ENCODE measurements around the gene CHMP1A.

CHMP1A gene

GRCh38 chr16:89618109-89618998 is 39.2 kb downstream of the CHMP1A start:
- H3K4me3 ChIP-seq (ENCODE audit: low read depth in 1 of 2, low read length in 2 of 2): no peak overlapping the region
- no peaks in the 10 kb centered on the region for H3K36me3 ChIP-seq (ENCODE audit: insufficient read depth, low read length)
- H3K27ac ChIP-seq (ENCODE audit: low read depth, low read length): no peak overlapping the region
- H3K9ac ChIP-seq (ENCODE audit: low read length): no peak overlapping the region
- no peaks in the 10 kb centered on the region for H3K9me3 ChIP-seq (ENCODE audit: low read length)
- H3K4me1 ChIP-seq (ENCODE audit: insufficient read depth, low read length): no peaks in the 10 kb centered on the region
- H3K27me3 ChIP-seq (ENCODE audit: control insufficient read depth in 1 of 2, insufficient read depth in 2 of 2, low read length in 2 of 2): peaks cover 6 to 50% of the 10 kb centered on the region in 2 donors

DNA sequence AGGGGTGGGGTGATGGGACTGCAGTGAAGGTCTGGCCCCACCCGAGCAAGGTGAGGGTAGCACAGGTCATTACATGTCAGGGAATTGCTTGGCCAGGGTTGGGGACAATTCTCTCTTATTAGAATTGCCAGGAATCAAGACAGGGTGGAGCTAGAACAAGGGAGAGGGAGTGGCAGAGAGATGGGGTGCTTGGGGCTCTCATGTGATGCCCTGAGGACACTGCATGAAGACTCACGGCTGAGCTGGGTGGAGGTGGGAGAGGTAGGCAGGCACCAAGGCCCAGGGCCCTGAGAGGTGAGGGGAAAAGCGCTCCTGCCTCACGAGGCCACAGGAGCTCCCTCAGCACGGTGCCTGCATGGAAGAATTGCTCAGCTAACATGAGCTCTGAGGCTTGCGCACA is 40.5 kb downstream of the CHMP1A start:
- H3K9ac ChIP-seq (ENCODE audit: low read length): no peak overlapping the region
- no peaks in the 10 kb centered on the region for H3K4me1 ChIP-seq (ENCODE audit: insufficient read depth, low read length)
- no peaks in the 10 kb centered on the region for H3K36me3 ChIP-seq (ENCODE audit: insufficient read depth, low read length)
- no peak overlapping the region for H3K4me3 ChIP-seq (ENCODE audit: low read depth in 1 of 2, low read length in 2 of 2)
- H3K27ac ChIP-seq (ENCODE audit: low read depth, low read length): no peak overlapping the region
- H3K27me3 ChIP-seq (ENCODE audit: control insufficient read depth in 1 of 2, insufficient read depth in 2 of 2, low read length in 2 of 2): peaks cover 6 to 58% of the 10 kb centered on the region in 2 donors
- no peaks in the 10 kb centered on the region for H3K9me3 ChIP-seq (ENCODE audit: low read length)

GRCh38 chr16:89616623-89617022 is 40.9 kb downstream of the CHMP1A start:
- Histone ChIP-seq H3K9ac (ENCODE audit: low read length) (no peak overlapping the region), H3K9me3 (ENCODE audit: low read length) (no peaks in the 10 kb centered on the region), H3K27me3 (ENCODE audit: control insufficient read depth in 1 of 2, insufficient read depth in 2 of 2, low read length in 2 of 2) (peaks cover 6 to 54% of the 10 kb centered on the region in 2 donors), H3K27ac (ENCODE audit: low read depth, low read length) (no peak overlapping the region), H3K4me3 (ENCODE audit: low read depth in 1 of 2, low read length in 2 of 2) (no peak overlapping the region), H3K36me3 (ENCODE audit: insufficient read depth, low read length) (no peaks in the 10 kb centered on the region), H3K4me1 (ENCODE audit: insufficient read depth, low read length) (no peaks in the 10 kb centered on the region)

- no peak overlapping the region for H3K4me3 ChIP-seq (ENCODE audit: low read depth in 1 of 2, low read length in 2 of 2)
- no peaks in the 10 kb centered on the region for H3K4me1 ChIP-seq (ENCODE audit: insufficient read depth, low read length)
- no peak overlapping the region for H3K27ac ChIP-seq (ENCODE audit: low read depth, low read length)
- H3K36me3 ChIP-seq (ENCODE audit: insufficient read depth, low read length): no peaks in the 10 kb centered on the region
- H3K27me3 ChIP-seq (ENCODE audit: control insufficient read depth in 1 of 2, insufficient read depth in 2 of 2, low read length in 2 of 2): peaks cover 5 to 46% of the 10 kb centered on the region in 2 donors
- H3K9me3 ChIP-seq (ENCODE audit: low read length): no peaks in the 10 kb centered on the region
- no peak overlapping the region for H3K9ac ChIP-seq (ENCODE audit: low read length)
These were observed 41.9 kb downstream of the CHMP1A start for GRCh38 chr16:89615596-89616090.

DNA sequence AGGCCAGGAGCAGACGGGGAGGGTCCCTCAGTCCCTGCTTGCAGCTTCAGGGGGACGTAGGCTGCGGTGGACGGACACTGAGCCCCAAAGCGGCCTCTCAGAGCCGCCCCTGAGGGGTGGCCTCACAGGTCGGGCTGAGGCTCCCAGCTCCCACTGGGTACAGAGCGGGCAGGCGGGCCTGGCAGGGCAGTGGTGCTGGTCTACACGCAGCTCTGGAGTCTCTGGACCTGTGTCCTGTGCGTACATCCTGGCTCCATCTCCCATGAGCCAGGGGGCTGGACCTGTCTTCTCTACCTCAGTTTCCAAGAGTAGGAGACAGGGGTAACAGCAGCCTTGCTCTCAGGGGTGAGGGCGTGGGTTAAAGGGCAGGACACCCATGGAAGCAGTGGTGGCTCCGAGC is 42.3 kb downstream of the CHMP1A start:
- Histone ChIP-seq H3K4me3 (ENCODE audit: low read depth in 1 of 2, low read length in 2 of 2) (no peak overlapping the region), H3K9me3 (ENCODE audit: low read length) (no peaks in the 10 kb centered on the region), H3K4me1 (ENCODE audit: insufficient read depth, low read length) (no peaks in the 10 kb centered on the region), H3K36me3 (ENCODE audit: insufficient read depth, low read length) (no peaks in the 10 kb centered on the region), H3K27ac (ENCODE audit: low read depth, low read length) (no peak overlapping the region), H3K27me3 (ENCODE audit: control insufficient read depth in 1 of 2, insufficient read depth in 2 of 2, low read length in 2 of 2) (peaks cover under 1 to 42% of the 10 kb centered on the region in 2 donors), H3K9ac (ENCODE audit: low read length) (no peak overlapping the region)

DNA sequence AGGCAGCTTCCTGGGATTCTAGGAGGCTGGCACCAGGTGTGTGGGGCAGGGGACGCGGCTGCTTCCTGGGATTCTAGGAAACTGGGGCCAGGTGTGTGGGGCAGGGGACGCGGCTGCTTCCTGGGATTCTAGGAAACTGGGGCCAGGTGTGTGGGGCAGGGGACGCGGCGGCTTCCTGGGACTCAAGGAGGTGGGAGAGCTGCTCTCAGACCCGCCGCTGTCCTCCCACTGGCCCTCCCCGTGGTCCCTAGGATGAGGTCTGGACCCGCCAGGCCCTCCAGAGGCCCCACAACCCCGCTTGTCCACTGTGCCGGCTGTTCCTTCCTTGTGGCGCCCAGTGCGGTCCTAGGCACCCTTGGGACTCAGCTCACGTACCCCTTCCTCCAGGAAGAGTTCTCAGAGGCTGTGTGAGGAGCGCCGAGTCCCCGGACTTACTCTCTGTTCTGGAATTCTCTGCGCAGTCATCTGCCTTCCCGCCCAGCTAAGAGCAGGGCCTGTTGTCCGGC is 43.5 kb downstream of the CHMP1A start:
- Histone ChIP-seq H3K9me3 (ENCODE audit: low read length) (no peaks in the 10 kb centered on the region), H3K9ac (ENCODE audit: low read length) (no peak overlapping the region), H3K36me3 (ENCODE audit: insufficient read depth, low read length) (no peaks in the 10 kb centered on the region), H3K27me3 (ENCODE audit: control insufficient read depth in 1 of 2, insufficient read depth in 2 of 2, low read length in 2 of 2) (peaks cover 0 to 37% of the 10 kb centered on the region in 2 donors), H3K4me1 (ENCODE audit: insufficient read depth, low read length) (no peaks in the 10 kb centered on the region), H3K27ac (ENCODE audit: low read depth, low read length) (no peak overlapping the region), H3K4me3 (ENCODE audit: low read depth in 1 of 2, low read length in 2 of 2) (no peak overlapping the region)

DNA sequence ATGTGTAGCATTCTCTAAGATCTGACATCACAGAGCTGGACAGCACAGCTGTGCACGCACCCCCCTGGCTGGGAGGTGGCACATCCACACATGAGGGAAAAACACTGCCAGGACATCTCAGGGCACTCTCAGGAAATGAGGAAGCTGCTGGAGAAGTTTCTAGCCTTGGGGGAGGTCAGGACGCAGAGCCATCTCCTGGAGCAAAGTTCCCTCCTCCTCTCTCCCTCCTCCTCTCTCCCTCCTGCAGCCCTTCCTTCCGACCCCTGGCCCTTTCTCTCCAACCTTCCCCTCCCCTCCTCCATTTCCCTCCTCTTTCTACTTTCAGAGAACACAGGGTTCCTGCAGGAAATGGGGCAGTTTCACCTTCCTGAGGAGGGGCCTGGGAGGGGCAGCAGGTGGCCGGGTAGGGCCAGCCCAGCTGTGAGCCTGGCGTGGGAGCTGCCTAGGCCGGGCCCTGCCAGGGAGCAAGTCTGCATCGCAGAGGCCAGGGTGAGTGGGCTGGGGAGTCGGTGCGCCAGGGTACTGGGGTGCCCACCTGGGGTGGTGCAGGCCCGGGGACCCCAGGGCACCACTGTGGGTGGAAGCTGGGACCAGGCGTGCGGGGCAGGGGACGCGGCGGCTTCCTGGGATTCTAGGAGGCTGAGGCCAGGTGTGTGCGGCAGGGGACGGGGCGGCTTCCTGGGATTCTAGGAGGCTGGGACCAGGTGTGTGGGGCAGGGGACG is 44.1 kb downstream of the CHMP1A start, which contains the start of gene DPEP1:
Gene DPEP1 (plus strand): TSS at position 412 of the 723 bp plus-strand sequence. CDS start 16,769 bp downstream, outside the sequence.
- Histone ChIP-seq H3K9me3 (ENCODE audit: low read length) (no peaks in the 10 kb centered on the region), H3K4me1 (ENCODE audit: insufficient read depth, low read length) (no peaks in the 10 kb centered on the region), H3K4me3 (ENCODE audit: low read depth in 1 of 2, low read length in 2 of 2) (no peak within 1 kb of the TSS), H3K27ac (ENCODE audit: low read depth, low read length) (no peak within 1 kb of the TSS), H3K27me3 (ENCODE audit: control insufficient read depth in 1 of 2, insufficient read depth in 2 of 2, low read length in 2 of 2) (peaks cover 0 to 37% of the 10 kb centered on the region in 2 donors), H3K9ac (ENCODE audit: low read length) (no peak within 1 kb of the TSS), H3K36me3 (ENCODE audit: insufficient read depth, low read length) (no peaks in the 10 kb centered on the region)

DNA sequence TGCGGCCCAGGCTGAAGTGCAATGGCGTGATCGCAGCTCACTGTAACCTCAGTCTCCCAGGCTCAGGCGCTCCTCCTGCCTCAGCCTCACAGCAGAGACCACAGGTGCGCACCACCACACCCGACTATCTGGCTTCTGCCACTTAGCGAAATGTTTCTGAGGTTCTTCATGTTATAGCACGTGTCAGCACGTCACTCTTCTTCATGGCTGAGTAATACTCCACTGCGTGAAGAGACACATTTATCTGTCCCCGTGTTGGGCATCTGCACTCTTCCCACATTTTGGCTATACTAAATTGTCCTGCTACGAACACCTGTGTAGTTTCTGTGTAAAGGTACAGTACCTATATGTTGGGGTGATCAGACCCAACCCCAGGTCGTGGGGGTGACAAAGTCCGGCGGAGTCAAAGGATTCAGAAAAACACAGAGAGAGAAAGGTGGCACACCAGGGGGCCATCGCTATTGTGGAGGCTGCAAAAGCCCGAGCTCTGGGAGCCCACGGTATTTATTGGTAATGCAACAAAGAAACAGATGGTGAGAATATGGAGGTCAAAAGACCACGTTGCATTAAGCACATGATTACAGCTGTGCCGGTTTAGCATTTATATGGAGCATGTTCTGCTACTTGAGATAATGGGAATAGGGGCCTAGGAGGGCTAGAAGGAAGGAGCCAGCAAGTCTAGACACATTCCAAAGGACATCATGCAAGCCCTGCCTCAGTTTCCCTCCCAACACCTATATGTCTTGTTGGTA is 44.9 kb downstream of the CHMP1A start:
- no peaks in the 10 kb centered on the region for H3K9me3 ChIP-seq (ENCODE audit: low read length)
- peaks cover 0 to 37% of the 10 kb centered on the region in 2 donors for H3K27me3 ChIP-seq (ENCODE audit: control insufficient read depth in 1 of 2, insufficient read depth in 2 of 2, low read length in 2 of 2)
- H3K4me3 ChIP-seq (ENCODE audit: low read depth in 1 of 2, low read length in 2 of 2): no peak overlapping the region
- H3K27ac ChIP-seq (ENCODE audit: low read depth, low read length): no peak overlapping the region
- no peaks in the 10 kb centered on the region for H3K4me1 ChIP-seq (ENCODE audit: insufficient read depth, low read length)
- H3K36me3 ChIP-seq (ENCODE audit: insufficient read depth, low read length): no peaks in the 10 kb centered on the region
- H3K9ac ChIP-seq (ENCODE audit: low read length): no peak overlapping the region

DNA sequence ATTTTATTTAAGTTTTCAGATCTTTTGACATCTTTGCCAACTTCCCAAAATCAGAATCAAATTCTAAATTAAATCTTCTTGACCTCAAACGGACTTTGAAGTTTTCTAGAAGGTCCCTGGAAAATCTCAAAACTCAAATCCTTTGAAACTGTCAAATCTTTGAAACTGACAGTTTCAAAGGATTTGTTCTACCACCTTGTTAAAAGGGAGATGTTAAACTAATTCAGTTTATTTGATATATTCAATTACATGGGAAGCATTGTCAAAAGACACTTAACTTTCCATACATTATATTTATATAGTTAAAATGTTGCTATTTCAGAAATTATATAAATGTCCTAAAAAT is 47.4 kb downstream of the CHMP1A start:
- H3K9ac ChIP-seq (ENCODE audit: low read length): no peak overlapping the region
- no peaks in the 10 kb centered on the region for H3K36me3 ChIP-seq (ENCODE audit: insufficient read depth, low read length)
- H3K27me3 ChIP-seq (ENCODE audit: control insufficient read depth in 1 of 2, insufficient read depth in 2 of 2, low read length in 2 of 2): peaks cover 0 to 28% of the 10 kb centered on the region in 2 donors
- no peaks in the 10 kb centered on the region for H3K4me1 ChIP-seq (ENCODE audit: insufficient read depth, low read length)
- no peak overlapping the region for H3K27ac ChIP-seq (ENCODE audit: low read depth, low read length)
- H3K4me3 ChIP-seq (ENCODE audit: low read depth in 1 of 2, low read length in 2 of 2): no peak overlapping the region
- H3K9me3 ChIP-seq (ENCODE audit: low read length): no peaks in the 10 kb centered on the region

GRCh38 chr16:89607937-89608740 is 49.4 kb downstream of the CHMP1A start:
- Histone ChIP-seq H3K27me3 (ENCODE audit: control insufficient read depth in 1 of 2, insufficient read depth in 2 of 2, low read length in 2 of 2) (peaks cover 0 to 13% of the 10 kb centered on the region in 2 donors), H3K36me3 (ENCODE audit: insufficient read depth, low read length) (no peaks in the 10 kb centered on the region), H3K4me1 (ENCODE audit: insufficient read depth, low read length) (no peaks in the 10 kb centered on the region), H3K9me3 (ENCODE audit: low read length) (no peaks in the 10 kb centered on the region), H3K4me3 (ENCODE audit: low read depth in 1 of 2, low read length in 2 of 2) (no peak overlapping the region), H3K9ac (ENCODE audit: low read length) (no peak overlapping the region), H3K27ac (ENCODE audit: low read depth, low read length) (no peak overlapping the region)
